HepG2 (cell line): Measurements from ENCODE around the gene BCAS4. TPM values are rescaled to one million over a fixed set of nuclear protein-coding genes. Genes with fewer than 3 reads are reported as not detected.
"Not testable (repeated sequence)": the region's sequence is repeated elsewhere in the genome, so short reads cannot be mapped to it uniquely, and the experiment has no call there.

Experiments used
- CEBPG ChIP-seq: IDR thresholded peaks from 2 replicates; pipeline ENCODE4 v1.6.1; 2016
- CREB1 ChIP-seq, 2 experiments: fragments of 450-650 bp in 1 of 2; IDR thresholded peaks; 2 replicates each; pipeline ENCODE4 v1.6.1; 2016 to 2017; ENCODE audit warnings: control low read depth in 1 of 2, mild to moderate bottlenecking in 1 of 2, missing compliant biosample characterization in 1 of 2, missing genetic modification characterization in 1 of 2
- ERF ChIP-seq: IDR thresholded peaks from 2 replicates; pipeline ENCODE4 v1.6.1; 2018; ENCODE audit warnings: missing biosample characterization, missing genetic modification reagents
- FOXK1 ChIP-seq: sonication (generic); formaldehyde crosslinking; IDR thresholded peaks from 2 replicates; pipeline ENCODE4 v1.4.0; 2020; ENCODE audit warnings: low read depth, missing genetic modification reagents, borderline replicate concordance
- GATA4 ChIP-seq: sonication (generic); IDR thresholded peaks from 2 replicates; pipeline ENCODE4 v1.6.1; 2016; ENCODE audit warnings: antibody characterized with exemption, low read depth, borderline replicate concordance
- HDAC2 ChIP-seq: sonication (generic); formaldehyde crosslinking; IDR thresholded peaks from 2 replicates; pipeline ENCODE4 v1.4.0; 2020; ENCODE audit warnings: missing genetic modification reagents
- ISL2 ChIP-seq: sonication (generic); formaldehyde crosslinking; IDR thresholded peaks from 2 replicates; pipeline ENCODE4 v1.5.0; 2020; ENCODE audit warnings: missing genetic modification reagents
- MED8 ChIP-seq: sonication (generic); formaldehyde crosslinking; IDR thresholded peaks from 2 replicates; pipeline ENCODE4 v1.8.1; 2023; ENCODE audit warnings: mild to moderate bottlenecking, missing genetic modification reagents; ENCODE audit not compliant: insufficient replicate concordance
- MXD4 ChIP-seq: IDR thresholded peaks from 2 replicates; pipeline ENCODE4 v1.6.1; 2016; ENCODE audit warnings: mild to moderate bottlenecking, missing biosample characterization, missing genetic modification reagents
- NFE2L2 ChIP-seq: fragments of 150-350 bp; IDR thresholded peaks from 2 replicates; pipeline ENCODE4 v1.6.1; 2014; ENCODE audit warnings: low read length
- NKX3-1 ChIP-seq: sonication (generic); formaldehyde crosslinking; IDR thresholded peaks from 2 replicates; pipeline ENCODE4 v1.5.0; 2020; ENCODE audit warnings: missing genetic modification reagents
- PHF5A ChIP-seq: IDR thresholded peaks from one replicate; pipeline ENCODE4 v1.6.1; 2018; ENCODE audit warnings: low read depth, missing genetic modification reagents; ENCODE audit not compliant: unreplicated experiment
- SMAD3 ChIP-seq: sonication (generic); formaldehyde crosslinking; IDR thresholded peaks from 2 replicates; pipeline ENCODE4 v1.4.0; 2020; ENCODE audit warnings: missing genetic modification reagents
- ZBTB20 ChIP-seq: sonication (generic); formaldehyde crosslinking; IDR thresholded peaks from 2 replicates; pipeline ENCODE4 v1.8.1; 2023; ENCODE audit warnings: missing genetic modification reagents, low read depth, mild to moderate bottlenecking, borderline replicate concordance
- ZFY ChIP-seq: sonication (generic); formaldehyde crosslinking; IDR thresholded peaks from 2 replicates; pipeline ENCODE4 v1.4.0; 2020; ENCODE audit warnings: missing genetic modification reagents
- ZNF556 ChIP-seq: sonication (generic); formaldehyde crosslinking; IDR thresholded peaks from 2 replicates; pipeline ENCODE4 v1.4.0; 2020; ENCODE audit warnings: mild to moderate bottlenecking, missing genetic modification reagents, borderline replicate concordance
- ZSCAN21 ChIP-seq: sonication (generic); formaldehyde crosslinking; IDR thresholded peaks from 2 replicates; pipeline ENCODE4 v1.8.0; 2022; ENCODE audit warnings: mild to moderate bottlenecking, missing genetic modification reagents, moderate library complexity, borderline replicate concordance
- polyA plus RNA-seq, 8 experiments: library from polyadenylated mRNA; depleted of rRNA in 3 of 8; stranded (reverse) in 7 of 8; unstranded in 1 of 8; fragments of >200 nt; fragmentation: Illumina TruSeq in 4 of 8; extraction: Trizol in 4 of 8; gene quantifications; 2 replicates each; pipeline versions ENCODE4 v1.2.1 to v1.2.3, GENCODE V29; 2011 to 2016; ENCODE audit warnings: low read depth in 4 of 8, missing spikeins in 1 of 8, mixed read lengths in 1 of 8; ENCODE audit not compliant: insufficient read depth in 1 of 8
- total RNA-seq, 5 experiments: library from RNA; depleted of rRNA; stranded (reverse); fragments of >200 nt; fragmentation: Illumina TruSeq; extraction: Trizol; gene quantifications; 2 replicates each; pipeline ENCODE4 v1.2.3, GENCODE V29; 2016; ENCODE audit warnings: low read depth in 1 of 5
- TF ChIP-seq, protein P1 (sequence below): sonication (generic); formaldehyde crosslinking; IDR thresholded peaks from 2 replicates; pipeline ENCODE4 v1.8.1; 2022; ENCODE audit warnings: mild to moderate bottlenecking, missing genetic modification reagents
- TF ChIP-seq, protein P2 (sequence below): sonication (generic); formaldehyde crosslinking; IDR thresholded peaks from 2 replicates; pipeline ENCODE4 v1.8.1; 2023; ENCODE audit warnings: mild to moderate bottlenecking, missing genetic modification reagents
- TF ChIP-seq, protein P3 (sequence below): sonication (generic); formaldehyde crosslinking; IDR thresholded peaks from 2 replicates; pipeline ENCODE4 v1.4.0; 2020; ENCODE audit warnings: mild to moderate bottlenecking, missing genetic modification reagents
- TF ChIP-seq, protein P4 (sequence below), 2 experiments: sonication (generic) in 1 of 2; formaldehyde crosslinking in 1 of 2; IDR thresholded peaks; 2 replicates each; pipeline versions ENCODE4 v1.4.0 to v1.6.1; 2018 to 2020; ENCODE audit warnings: missing genetic modification reagents in 2 of 2, borderline replicate concordance in 1 of 2, low read depth in 1 of 2, mild to moderate bottlenecking in 1 of 2, missing biosample characterization in 1 of 2

Gene BCAS4
- total and polyA plus RNA-seq, 2 of the 13 experiments (the other 11 are each of a cell fraction or from before 2014, with no cell fraction given) = 7.2 to 8.0 TPM

DNA sequence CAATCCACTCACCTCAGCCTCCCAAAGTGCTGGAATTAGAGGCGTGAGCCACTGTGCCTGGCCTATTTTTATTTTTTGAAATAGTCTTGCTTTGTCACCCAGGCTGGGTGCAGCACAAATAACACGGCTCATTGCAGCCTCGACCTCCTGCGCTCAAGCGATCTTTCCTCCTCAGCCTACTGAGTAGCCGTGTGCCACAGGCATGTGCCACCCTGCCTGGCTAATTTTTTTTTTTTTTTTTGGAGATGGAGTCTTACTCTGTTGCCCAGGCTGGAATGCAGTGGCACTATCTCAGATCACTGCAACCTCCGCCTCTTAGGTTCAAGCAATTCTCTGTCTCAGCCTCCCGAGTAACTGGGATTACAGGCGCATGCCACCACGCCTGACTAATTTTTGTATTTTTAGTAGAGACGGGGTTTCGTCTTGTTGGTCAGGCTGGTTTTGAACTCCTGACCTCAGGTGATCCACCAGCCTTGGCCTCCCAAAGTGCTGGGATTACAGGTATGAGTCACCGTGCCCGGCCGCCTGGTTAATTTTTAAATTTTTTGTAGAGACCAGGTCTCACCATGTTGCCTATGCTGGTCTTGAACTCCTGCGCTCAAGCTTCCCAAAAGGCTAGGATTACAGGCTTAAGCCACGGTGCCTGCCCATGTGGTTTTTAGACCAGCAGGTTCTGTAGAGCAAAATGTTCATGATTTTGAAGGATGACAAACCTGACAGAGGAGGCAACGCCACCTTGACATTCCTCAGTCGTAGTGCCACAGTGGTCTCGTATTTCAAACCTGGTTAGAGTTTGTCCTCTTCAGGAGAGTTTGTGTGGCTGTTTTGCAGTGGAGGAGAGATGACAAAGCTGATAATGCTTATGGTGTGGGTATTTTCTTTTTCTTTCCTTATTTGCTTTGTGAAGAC, 31.1 kb upstream of the BCAS4 start (continued):
- TF ChIP-seq, protein P1, sequence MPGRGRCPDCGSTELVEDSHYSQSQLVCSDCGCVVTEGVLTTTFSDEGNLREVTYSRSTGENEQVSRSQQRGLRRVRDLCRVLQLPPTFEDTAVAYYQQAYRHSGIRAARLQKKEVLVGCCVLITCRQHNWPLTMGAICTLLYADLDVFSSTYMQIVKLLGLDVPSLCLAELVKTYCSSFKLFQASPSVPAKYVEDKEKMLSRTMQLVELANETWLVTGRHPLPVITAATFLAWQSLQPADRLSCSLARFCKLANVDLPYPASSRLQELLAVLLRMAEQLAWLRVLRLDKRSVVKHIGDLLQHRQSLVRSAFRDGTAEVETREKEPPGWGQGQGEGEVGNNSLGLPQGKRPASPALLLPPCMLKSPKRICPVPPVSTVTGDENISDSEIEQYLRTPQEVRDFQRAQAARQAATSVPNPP (CRISPR knock-in tag) = 0 out of 2 replicates have a peak, but pooled peaks have one; percentile 49
- TF ChIP-seq CEBPG (peak; percentile 4; the same call in 1 of the 2 replicates), ERF (CRISPR knock-in tag) (peak; percentile 65; the same call in 1 of the 2 replicates), ISL2 (CRISPR knock-in tag) (peak; percentile 62), PHF5A (CRISPR knock-in tag) (peak; percentile 44), MED8 (CRISPR knock-in tag) (peak; percentile 33), ZSCAN21 (CRISPR knock-in tag) (peak; percentile 83; the same call in 1 of the 2 replicates), SMAD3 (CRISPR knock-in tag) (peak; percentile 74; the same call in 1 of the 2 replicates), ZNF556 (CRISPR knock-in tag) (peak; percentile 55; the same call in 1 of the 2 replicates), GATA4 (0 out of 2 replicates have a peak, but pooled peaks have one; percentile 69), CREB1 (IDR thresholded peaks at IDR 0.05) (peak; percentile 36; the same call in 1 of the 2 replicates), NKX3-1 (CRISPR knock-in tag) (0 out of 2 replicates have a peak, but pooled peaks have one; percentile 46), MXD4 (CRISPR knock-in tag) (peak; percentile 71), ZBTB20 (peak; percentile 27; the same call in 1 of the 2 replicates), ZFY (peak; percentile 24; the same call in 1 of the 2 replicates), FOXK1 (0 out of 2 replicates have a peak, but pooled peaks have one; percentile 45), HDAC2 (peak; percentile 79), NFE2L2 (peak; percentile 10; the same call in 1 of the 2 replicates)
- TF ChIP-seq, protein P2, sequence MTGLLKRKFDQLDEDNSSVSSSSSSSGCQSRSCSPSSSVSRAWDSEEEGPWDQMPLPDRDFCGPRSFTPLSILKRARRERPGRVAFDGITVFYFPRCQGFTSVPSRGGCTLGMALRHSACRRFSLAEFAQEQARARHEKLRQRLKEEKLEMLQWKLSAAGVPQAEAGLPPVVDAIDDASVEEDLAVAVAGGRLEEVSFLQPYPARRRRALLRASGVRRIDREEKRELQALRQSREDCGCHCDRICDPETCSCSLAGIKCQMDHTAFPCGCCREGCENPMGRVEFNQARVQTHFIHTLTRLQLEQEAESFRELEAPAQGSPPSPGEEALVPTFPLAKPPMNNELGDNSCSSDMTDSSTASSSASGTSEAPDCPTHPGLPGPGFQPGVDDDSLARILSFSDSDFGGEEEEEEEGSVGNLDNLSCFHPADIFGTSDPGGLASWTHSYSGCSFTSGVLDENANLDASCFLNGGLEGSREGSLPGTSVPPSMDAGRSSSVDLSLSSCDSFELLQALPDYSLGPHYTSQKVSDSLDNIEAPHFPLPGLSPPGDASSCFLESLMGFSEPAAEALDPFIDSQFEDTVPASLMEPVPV (CRISPR knock-in tag) = peak; percentile 79
- TF ChIP-seq, protein P3, sequence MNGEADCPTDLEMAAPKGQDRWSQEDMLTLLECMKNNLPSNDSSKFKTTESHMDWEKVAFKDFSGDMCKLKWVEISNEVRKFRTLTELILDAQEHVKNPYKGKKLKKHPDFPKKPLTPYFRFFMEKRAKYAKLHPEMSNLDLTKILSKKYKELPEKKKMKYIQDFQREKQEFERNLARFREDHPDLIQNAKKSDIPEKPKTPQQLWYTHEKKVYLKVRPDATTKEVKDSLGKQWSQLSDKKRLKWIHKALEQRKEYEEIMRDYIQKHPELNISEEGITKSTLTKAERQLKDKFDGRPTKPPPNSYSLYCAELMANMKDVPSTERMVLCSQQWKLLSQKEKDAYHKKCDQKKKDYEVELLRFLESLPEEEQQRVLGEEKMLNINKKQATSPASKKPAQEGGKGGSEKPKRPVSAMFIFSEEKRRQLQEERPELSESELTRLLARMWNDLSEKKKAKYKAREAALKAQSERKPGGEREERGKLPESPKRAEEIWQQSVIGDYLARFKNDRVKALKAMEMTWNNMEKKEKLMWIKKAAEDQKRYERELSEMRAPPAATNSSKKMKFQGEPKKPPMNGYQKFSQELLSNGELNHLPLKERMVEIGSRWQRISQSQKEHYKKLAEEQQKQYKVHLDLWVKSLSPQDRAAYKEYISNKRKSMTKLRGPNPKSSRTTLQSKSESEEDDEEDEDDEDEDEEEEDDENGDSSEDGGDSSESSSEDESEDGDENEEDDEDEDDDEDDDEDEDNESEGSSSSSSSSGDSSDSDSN (CRISPR knock-in tag) = peak; percentile 48; the same call in 1 of the 2 replicates
- TF ChIP-seq CREB1 (CRISPR knock-in tag; IDR thresholded peaks at IDR 0.05) = not testable (repeated sequence)
- TF ChIP-seq, protein P4, sequence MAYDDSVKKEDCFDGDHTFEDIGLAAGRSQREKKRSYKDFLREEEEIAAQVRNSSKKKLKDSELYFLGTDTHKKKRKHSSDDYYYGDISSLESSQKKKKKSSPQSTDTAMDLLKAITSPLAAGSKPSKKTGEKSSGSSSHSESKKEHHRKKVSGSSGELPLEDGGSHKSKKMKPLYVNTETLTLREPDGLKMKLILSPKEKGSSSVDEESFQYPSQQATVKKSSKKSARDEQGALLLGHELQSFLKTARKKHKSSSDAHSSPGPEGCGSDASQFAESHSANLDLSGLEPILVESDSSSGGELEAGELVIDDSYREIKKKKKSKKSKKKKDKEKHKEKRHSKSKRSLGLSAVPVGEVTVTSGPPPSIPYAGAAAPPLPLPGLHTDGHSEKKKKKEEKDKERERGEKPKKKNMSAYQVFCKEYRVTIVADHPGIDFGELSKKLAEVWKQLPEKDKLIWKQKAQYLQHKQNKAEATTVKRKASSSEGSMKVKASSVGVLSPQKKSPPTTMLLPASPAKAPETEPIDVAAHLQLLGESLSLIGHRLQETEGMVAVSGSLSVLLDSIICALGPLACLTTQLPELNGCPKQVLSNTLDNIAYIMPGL (CRISPR knock-in tag; IDR thresholded peaks at IDR 0.05; ENCODE audit: borderline replicate concordance in 1 of 2, low read depth in 1 of 2) = peak; percentile 24 to 40; a peak in 1 of 4 replicates
